HCT116 (cell line): Measurements from ENCODE around the gene KLHL22. TPM values are rescaled to one million over a fixed set of nuclear protein-coding genes. Genes with fewer than 3 reads are reported as not detected.
A peak's percentile ranks its signal among the peaks of the same experiment; 100 is the strongest.

ENCODE experiments used
- ATAC-seq: fragments of 200-7000 bp; cut with Tn5 transposase; 2 replicates; pipeline ENCODE4 v1.9.1; 2020; ENCODE audit warnings: mild to moderate bottlenecking, moderate library complexity
- BruUV-seq: library from RNA; stranded (reverse); fragments of 400-500 nt; replicated peaks from 2 replicates; lab custom pipeline; 2021; lab: Mats Ljungman, UMichigan
- CTCF ChIA-PET: fragments of 300-600 bp; sonication (Branson Sonifier 250); formaldehyde crosslinking; loops from one replicate; lab custom pipeline; 2021; ENCODE audit warnings: antibody characterized with exemption; lab: Charles Lee
- POLR2A ChIA-PET: fragments of 300-600, 350-600 bp; sonication (Branson Sonifier 250); formaldehyde crosslinking; loops from one replicate; lab custom pipeline; 2021; ENCODE audit warnings: antibody characterized with exemption; lab: Charles Lee
- RAD21 ChIA-PET, 2 experiments: fragments of 300-600 bp; sonication (Branson Sonifier 250); formaldehyde crosslinking; loops; one replicate each; lab custom pipeline; 2023; ENCODE audit warnings: low total read pairs in 2 of 2; ENCODE audit not compliant: uncharacterized antibody in 2 of 2, unreplicated experiment in 2 of 2, low non-redundant PET in 1 of 2; lab: Charles Lee
- DNase-seq: peaks from one replicate; pipeline ENCODE4 v3.0.0-alpha.2; 2010; ENCODE audit warnings: low read depth, low spot score
- H2AFZ ChIP-seq: fragments of 200-600 bp; shearing (Covaris generic), sonication (generic); 2 replicates; pipeline ENCODE4 v1.6.1; 2017; ENCODE audit warnings: low read depth, mixed run types, mixed read lengths, antibody characterized with exemption, low read length; ENCODE audit not compliant: poor library complexity, severe bottlenecking
- H3K27ac ChIP-seq: 2 replicates; pipeline ENCODE4 v1.5.1; 2012; ENCODE audit warnings: low read depth, low read length
- H3K27me3 ChIP-seq: fragments of 200-600 bp; sonication (generic); 2 replicates; pipeline ENCODE4 v1.6.1; 2016; ENCODE audit warnings: mixed run types, low read length, mixed read lengths; ENCODE audit not compliant: insufficient read depth
- H3K36me3 ChIP-seq, 2 experiments: fragments of 200-500 bp in 1 of 2; fragments of 200-600 bp in 1 of 2; sonication (Bioruptor generic) in 1 of 2; sonication (generic) in 1 of 2; 2 replicates each; pipeline versions ENCODE4 v1.5.1 to v1.6.1; 2014 to 2016; ENCODE audit warnings: low read length in 2 of 2, inconsistent platforms in 1 of 2, mixed read lengths in 1 of 2, mixed run types in 1 of 2; ENCODE audit not compliant: insufficient read depth in 2 of 2, control insufficient read depth in 1 of 2
- H3K4me1 ChIP-seq, 2 experiments: fragments of 200-600 bp in 1 of 2; sonication (generic) in 1 of 2; 2 replicates each; pipeline versions ENCODE4 v1.5.1 to v1.6.1; 2012 to 2017; ENCODE audit warnings: low read length in 2 of 2, inconsistent platforms in 1 of 2, mild to moderate bottlenecking in 1 of 2, mixed read lengths in 1 of 2, mixed run types in 1 of 2, moderate library complexity in 1 of 2; ENCODE audit not compliant: insufficient read depth in 2 of 2, control insufficient read depth in 1 of 2
- H3K4me2 ChIP-seq: fragments of 200-600 bp; sonication (generic); 2 replicates; pipeline ENCODE4 v1.6.1; 2017; ENCODE audit warnings: mixed run types, low read length, mixed read lengths
- H3K4me3 ChIP-seq, 2 experiments: fragments of 200-600 bp in 1 of 2; sonication (generic) in 1 of 2; replicated peaks in 1 of 2; 2 replicates each; pipeline ENCODE4 v1.5.1; 2011 to 2016; ENCODE audit warnings: low read length in 2 of 2, control low read depth in 1 of 2, low read depth in 1 of 2, mild to moderate bottlenecking in 1 of 2, mixed read lengths in 1 of 2, mixed run types in 1 of 2
- H3K79me2 ChIP-seq: fragments of 200-600 bp; sonication (generic); 2 replicates; pipeline ENCODE4 v1.6.1; 2017; ENCODE audit warnings: mild to moderate bottlenecking, mixed run types, low read length, moderate library complexity, mixed read lengths; ENCODE audit not compliant: insufficient read depth
- H3K9ac ChIP-seq: fragments of 200-600 bp; sonication (generic); 2 replicates; pipeline ENCODE4 v1.6.1; 2016; ENCODE audit warnings: low read length, mixed read lengths
- H3K9me2 ChIP-seq: fragments of 200-600 bp; sonication (generic), shearing (Covaris generic); 2 replicates; pipeline ENCODE4 v1.6.1; 2017; ENCODE audit warnings: mixed run types, mild to moderate bottlenecking, moderate library complexity; ENCODE audit not compliant: insufficient read depth
- H3K9me3 ChIP-seq, 2 experiments: fragments of 200-500 bp in 1 of 2; fragments of 200-600 bp in 1 of 2; sonication (Bioruptor generic) in 1 of 2; sonication (generic) in 1 of 2; 2 replicates each; pipeline ENCODE4 v1.6.1; 2014 to 2017; ENCODE audit warnings: low read length in 2 of 2, mixed read lengths in 2 of 2, inconsistent platforms in 1 of 2, low read depth in 1 of 2, mild to moderate bottlenecking in 1 of 2, mixed run types in 1 of 2, moderate library complexity in 1 of 2; ENCODE audit not compliant: control insufficient read depth in 1 of 2, insufficient read depth in 1 of 2
- H4K20me1 ChIP-seq: fragments of 200-600 bp; sonication (generic), shearing (Covaris generic); 2 replicates; pipeline ENCODE4 v1.6.1; 2017; ENCODE audit warnings: mixed run types, mild to moderate bottlenecking, moderate library complexity; ENCODE audit not compliant: insufficient read depth
- FOSL1 ChIP-seq: IDR thresholded peaks from 2 replicates; pipeline ENCODE4 v1.6.1; 2012; ENCODE audit warnings: low read depth
- JUND ChIP-seq: IDR thresholded peaks from 2 replicates; pipeline ENCODE4 v1.6.1; 2012
- RAD21 ChIP-seq: IDR thresholded peaks from 2 replicates; pipeline ENCODE4 v1.6.1; 2012; ENCODE audit warnings: low read depth, mild to moderate bottlenecking
- SP1 ChIP-seq: IDR thresholded peaks from 2 replicates; pipeline ENCODE4 v1.6.1; 2012; ENCODE audit warnings: low read depth
- YY1 ChIP-seq: IDR thresholded peaks from 2 replicates; pipeline ENCODE4 v1.6.1; 2011; ENCODE audit warnings: low read length, low read depth, moderate library complexity, mild to moderate bottlenecking; ENCODE audit not compliant: insufficient replicate concordance; ENCODE audit errors: extremely low read depth
- intact Hi-C: fragments of 100-400 bp; cut with micrococcal nuclease; formaldehyde crosslinking; loops from 2 replicates; pipeline ENCODE4 v1.10.0; 2022
- total RNA-seq: library from RNA; stranded (reverse); gene quantifications from one replicate; pipeline ENCODE4 v1.2.1, GENCODE V29; 2021; ENCODE audit not compliant: unreplicated experiment
- TF ChIP-seq, protein P1 (sequence below): IDR thresholded peaks from 2 replicates; pipeline ENCODE4 v1.6.1; 2011; ENCODE audit warnings: mild to moderate bottlenecking, low read length, moderate library complexity; ENCODE audit not compliant: insufficient replicate concordance; ENCODE audit errors: extremely low read depth
- TF ChIP-seq, protein P2 (sequence below), 3 experiments: fragments of 200-600 bp in 1 of 3; sonication (generic) in 1 of 3; IDR thresholded peaks in 2 of 3; conservative IDR thresholded peaks in 1 of 3; 2 replicates each; pipeline ENCODE4 v1.5.1; 2012 to 2017; ENCODE audit warnings: low read depth in 2 of 3, low read length in 2 of 3, antibody characterized with exemption in 1 of 3, borderline replicate concordance in 1 of 3, control low read depth in 1 of 3, mild to moderate bottlenecking in 1 of 3, mixed read lengths in 1 of 3, mixed run types in 1 of 3, moderate library complexity in 1 of 3; ENCODE audit not compliant: insufficient read depth in 1 of 3

Gene KLHL22
- total RNA-seq, 1 experiment from 2014 or later = 16.4 TPM

DNA sequence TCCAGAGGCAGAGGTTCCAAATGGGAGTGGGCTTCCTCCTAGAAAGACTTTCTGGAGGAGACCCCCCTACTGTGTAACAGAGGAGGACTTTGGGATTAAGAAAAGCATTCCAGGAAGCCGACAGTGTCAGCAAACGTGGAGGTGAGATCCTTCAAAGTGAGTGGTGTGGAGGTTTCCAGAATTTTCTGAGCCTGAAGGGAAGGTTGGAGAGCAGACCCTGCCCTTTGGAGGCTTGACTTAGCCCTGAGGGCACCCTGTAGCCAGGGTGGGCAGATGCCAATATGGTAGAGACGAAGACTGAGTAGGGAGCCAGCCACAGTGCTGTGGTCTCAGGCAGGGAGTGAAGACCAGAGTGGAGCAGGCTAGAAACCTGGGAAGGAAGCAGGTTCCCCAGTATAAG lies 1.8 kb upstream of the KLHL22 start:
- peak overlapping the region in 1 of 2 experiments; percentile 81; a peak in 1 of 4 replicates for H3K4me3 ChIP-seq
- peak overlapping the region; percentile 82 for H3K4me2 ChIP-seq
- CTCF ChIA-PET = no interaction called here
- no peaks in the 10 kb centered on the region for H3K9me3 ChIP-seq
- no peak overlapping the region for H3K27ac ChIP-seq
- H3K4me1 ChIP-seq = peaks cover 10 to 33% of the 10 kb centered on the region in 2 experiments
- no TSS peak for BruUV-seq
- RAD21 ChIA-PET = no interaction called here
- H4K20me1 ChIP-seq = no peaks in the 10 kb centered on the region
- no peaks in the 10 kb centered on the region for H3K27me3 ChIP-seq
- no peaks in the 10 kb centered on the region for H3K36me3 ChIP-seq
- H3K9ac ChIP-seq = no peak overlapping the region
- ATAC-seq (no peak), DNase-seq (no peak)
- TF ChIP-seq, protein P1, sequence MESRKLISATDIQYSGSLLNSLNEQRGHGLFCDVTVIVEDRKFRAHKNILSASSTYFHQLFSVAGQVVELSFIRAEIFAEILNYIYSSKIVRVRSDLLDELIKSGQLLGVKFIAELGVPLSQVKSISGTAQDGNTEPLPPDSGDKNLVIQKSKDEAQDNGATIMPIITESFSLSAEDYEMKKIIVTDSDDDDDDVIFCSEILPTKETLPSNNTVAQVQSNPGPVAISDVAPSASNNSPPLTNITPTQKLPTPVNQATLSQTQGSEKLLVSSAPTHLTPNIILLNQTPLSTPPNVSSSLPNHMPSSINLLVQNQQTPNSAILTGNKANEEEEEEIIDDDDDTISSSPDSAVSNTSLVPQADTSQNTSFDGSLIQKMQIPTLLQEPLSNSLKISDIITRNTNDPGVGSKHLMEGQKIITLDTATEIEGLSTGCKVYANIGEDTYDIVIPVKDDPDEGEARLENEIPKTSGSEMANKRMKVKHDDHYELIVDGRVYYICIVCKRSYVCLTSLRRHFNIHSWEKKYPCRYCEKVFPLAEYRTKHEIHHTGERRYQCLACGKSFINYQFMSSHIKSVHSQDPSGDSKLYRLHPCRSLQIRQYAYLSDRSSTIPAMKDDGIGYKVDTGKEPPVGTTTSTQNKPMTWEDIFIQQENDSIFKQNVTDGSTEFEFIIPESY = no peak
- TF ChIP-seq YY1 (no peak), SP1 (no peak), RAD21 (no peak), JUND (no peak), FOSL1 (no peak)
- TF ChIP-seq, protein P2, sequence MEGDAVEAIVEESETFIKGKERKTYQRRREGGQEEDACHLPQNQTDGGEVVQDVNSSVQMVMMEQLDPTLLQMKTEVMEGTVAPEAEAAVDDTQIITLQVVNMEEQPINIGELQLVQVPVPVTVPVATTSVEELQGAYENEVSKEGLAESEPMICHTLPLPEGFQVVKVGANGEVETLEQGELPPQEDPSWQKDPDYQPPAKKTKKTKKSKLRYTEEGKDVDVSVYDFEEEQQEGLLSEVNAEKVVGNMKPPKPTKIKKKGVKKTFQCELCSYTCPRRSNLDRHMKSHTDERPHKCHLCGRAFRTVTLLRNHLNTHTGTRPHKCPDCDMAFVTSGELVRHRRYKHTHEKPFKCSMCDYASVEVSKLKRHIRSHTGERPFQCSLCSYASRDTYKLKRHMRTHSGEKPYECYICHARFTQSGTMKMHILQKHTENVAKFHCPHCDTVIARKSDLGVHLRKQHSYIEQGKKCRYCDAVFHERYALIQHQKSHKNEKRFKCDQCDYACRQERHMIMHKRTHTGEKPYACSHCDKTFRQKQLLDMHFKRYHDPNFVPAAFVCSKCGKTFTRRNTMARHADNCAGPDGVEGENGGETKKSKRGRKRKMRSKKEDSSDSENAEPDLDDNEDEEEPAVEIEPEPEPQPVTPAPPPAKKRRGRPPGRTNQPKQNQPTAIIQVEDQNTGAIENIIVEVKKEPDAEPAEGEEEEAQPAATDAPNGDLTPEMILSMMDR (IDR thresholded peaks at IDR 0.05 in 2 of 3, conservative IDR thresholded peaks at IDR 0.05 in 1 of 3; ENCODE audit: borderline replicate concordance in 1 of 3, insufficient read depth in 1 of 3, low read depth in 2 of 3, low read length in 2 of 3) = no peak
- intact Hi-C loops = loop anchor here (5.0 kb wide), 1 partner anchor 80 kb away; no protein-coding TSS in a partner anchor
- H3K79me2 ChIP-seq = peaks cover 23% of the 10 kb centered on the region; the same call in 1 of the 2 replicates
- H3K9me2 ChIP-seq = no peaks in the 10 kb centered on the region
- H2AFZ ChIP-seq = no peak overlapping the region
- POLR2A ChIA-PET = no interaction called here
